K562 (cell line): ENCODE measurements around the gene POLL. TPM values are rescaled to one million over a fixed set of nuclear protein-coding genes. Genes with fewer than 3 reads are reported as not detected.

ENCODE experiments used
- COPS2 ChIP-seq: fragments of 450-650 bp; conservative IDR thresholded peaks from 2 replicates; pipeline ENCODE4 v1.6.1; 2016; ENCODE audit warnings: mild to moderate bottlenecking, moderate library complexity
- MCM2 ChIP-seq: fragments of 450-650 bp; IDR thresholded peaks from 2 replicates; pipeline ENCODE4 v1.6.1; 2017; ENCODE audit warnings: low read depth, mild to moderate bottlenecking
- PURB ChIP-seq: sonication (generic); formaldehyde crosslinking; IDR thresholded peaks from 2 replicates; pipeline ENCODE4 v1.9.0; 2021; ENCODE audit warnings: low read depth, mild to moderate bottlenecking, missing genetic modification reagents
- SIN3B ChIP-seq: fragments of 450-650 bp; IDR thresholded peaks from 2 replicates; pipeline ENCODE4 v1.6.1; 2017; ENCODE audit warnings: low read depth, mild to moderate bottlenecking, moderate library complexity
- SMAD3 ChIP-seq: fragments of 450-650 bp; formaldehyde crosslinking; conservative IDR thresholded peaks from 2 replicates; pipeline ENCODE4 v1.4.0; 2020; ENCODE audit warnings: mild to moderate bottlenecking
- TBP ChIP-seq: optimal IDR thresholded peaks from 2 replicates; pipeline ENCODE3; 2011; ENCODE audit warnings: low read depth, low read length, improper control_type of control experiment
- TEAD4 ChIP-seq, 2 experiments: sonication (generic) in 1 of 2; formaldehyde crosslinking in 1 of 2; IDR thresholded peaks; 2 replicates each; pipeline versions ENCODE4 v1.6.1 to v1.8.0; 2012 to 2022; ENCODE audit warnings: borderline replicate concordance in 1 of 2, inconsistent platforms in 1 of 2, low read length in 1 of 2, mild to moderate bottlenecking in 1 of 2, missing genetic modification reagents in 1 of 2
- ZNF408 ChIP-seq: fragments of 250-450 bp; sonication (Bioruptor Pico); IDR thresholded peaks from 2 replicates; pipeline ENCODE4 v1.4.0; 2020; ENCODE audit warnings: low read depth, mild to moderate bottlenecking, moderate library complexity
- polyA plus RNA-seq, 8 experiments: library from polyadenylated mRNA; depleted of rRNA in 4 of 8; stranded (reverse) in 5 of 8; unstranded in 3 of 8; fragments of >200 nt; fragmentation: Nextera tagmentation in 2 of 8; fragmentation: Illumina TruSeq in 1 of 8; extraction: Ambion mirVana in 2 of 8; extraction: Trizol in 1 of 8; gene quantifications; 2 replicates each; pipeline versions ENCODE4 v1.2.1 to v1.2.3, GENCODE V29; 2011 to 2014; ENCODE audit warnings: inconsistent platforms in 1 of 8, missing spikeins in 1 of 8
- total RNA-seq, 7 experiments: library from RNA; depleted of rRNA in 6 of 7; stranded (reverse); fragments of >200 nt in 6 of 7; fragmentation: Illumina TruSeq in 2 of 7; extraction: Trizol in 2 of 7; gene quantifications; 2 replicates each; pipeline versions ENCODE4 v1.2.1 to v1.2.3, GENCODE V29; 2011 to 2021; ENCODE audit warnings: low replicate concordance in 1 of 7
- TF ChIP-seq, protein P1 (sequence below): fragments of 450-650 bp; IDR thresholded peaks from 2 replicates; pipeline ENCODE4 v1.6.1; 2016; ENCODE audit warnings: borderline replicate concordance
- TF ChIP-seq, protein P2 (sequence below): sonication (generic); formaldehyde crosslinking; IDR thresholded peaks from 2 replicates; pipeline ENCODE4 v1.8.0; 2023; ENCODE audit warnings: missing genetic modification reagents, mild to moderate bottlenecking, borderline replicate concordance

POLL gene
- total and polyA plus RNA-seq, 9 of the 15 experiments (the other 6 are each of a cell fraction or from before 2014, with no cell fraction given) = 1.2 to 18.7 (median 10.9) TPM

DNA sequence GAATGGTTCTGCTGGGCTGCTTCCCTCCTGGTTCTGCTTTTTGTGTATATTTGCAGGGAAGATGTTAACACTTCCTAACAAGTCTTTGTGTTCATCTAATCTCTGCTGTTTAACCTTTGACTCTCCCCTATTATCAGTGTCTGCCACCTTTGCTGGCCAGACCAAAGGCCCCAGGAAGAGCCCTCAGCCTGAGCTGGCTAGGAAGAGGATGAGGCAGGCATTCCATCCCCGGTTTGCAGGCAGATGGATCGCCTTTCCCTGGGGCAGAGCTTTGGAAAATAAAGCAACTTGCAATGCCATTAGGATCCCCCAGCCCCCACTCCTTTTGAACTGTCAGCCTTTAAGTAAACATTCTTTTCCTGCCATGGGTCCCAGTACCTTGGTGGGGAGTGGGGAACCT is 19.1 kb upstream of the POLL start (continued):
- TF ChIP-seq TEAD4 (IDR thresholded peaks at IDR 0.05; ENCODE audit: low read length) (peak; percentile 56; the same call in 1 of the 2 replicates), TEAD4 (CRISPR knock-in tag; IDR thresholded peaks at IDR 0.05; ENCODE audit: borderline replicate concordance) (no peak), COPS2 (no peak), TBP (no peak), SMAD3 (CRISPR knock-in tag) (no peak), ZNF408 (CRISPR knock-in tag) (no peak), SIN3B (no peak), MCM2 (no peak), PURB (no peak)
- TF ChIP-seq, protein P1, sequence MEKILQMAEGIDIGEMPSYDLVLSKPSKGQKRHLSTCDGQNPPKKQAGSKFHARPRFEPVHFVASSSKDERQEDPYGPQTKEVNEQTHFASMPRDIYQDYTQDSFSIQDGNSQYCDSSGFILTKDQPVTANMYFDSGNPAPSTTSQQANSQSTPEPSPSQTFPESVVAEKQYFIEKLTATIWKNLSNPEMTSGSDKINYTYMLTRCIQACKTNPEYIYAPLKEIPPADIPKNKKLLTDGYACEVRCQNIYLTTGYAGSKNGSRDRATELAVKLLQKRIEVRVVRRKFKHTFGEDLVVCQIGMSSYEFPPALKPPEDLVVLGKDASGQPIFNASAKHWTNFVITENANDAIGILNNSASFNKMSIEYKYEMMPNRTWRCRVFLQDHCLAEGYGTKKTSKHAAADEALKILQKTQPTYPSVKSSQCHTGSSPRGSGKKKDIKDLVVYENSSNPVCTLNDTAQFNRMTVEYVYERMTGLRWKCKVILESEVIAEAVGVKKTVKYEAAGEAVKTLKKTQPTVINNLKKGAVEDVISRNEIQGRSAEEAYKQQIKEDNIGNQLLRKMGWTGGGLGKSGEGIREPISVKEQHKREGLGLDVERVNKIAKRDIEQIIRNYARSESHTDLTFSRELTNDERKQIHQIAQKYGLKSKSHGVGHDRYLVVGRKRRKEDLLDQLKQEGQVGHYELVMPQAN = no peak
- TF ChIP-seq, protein P2, sequence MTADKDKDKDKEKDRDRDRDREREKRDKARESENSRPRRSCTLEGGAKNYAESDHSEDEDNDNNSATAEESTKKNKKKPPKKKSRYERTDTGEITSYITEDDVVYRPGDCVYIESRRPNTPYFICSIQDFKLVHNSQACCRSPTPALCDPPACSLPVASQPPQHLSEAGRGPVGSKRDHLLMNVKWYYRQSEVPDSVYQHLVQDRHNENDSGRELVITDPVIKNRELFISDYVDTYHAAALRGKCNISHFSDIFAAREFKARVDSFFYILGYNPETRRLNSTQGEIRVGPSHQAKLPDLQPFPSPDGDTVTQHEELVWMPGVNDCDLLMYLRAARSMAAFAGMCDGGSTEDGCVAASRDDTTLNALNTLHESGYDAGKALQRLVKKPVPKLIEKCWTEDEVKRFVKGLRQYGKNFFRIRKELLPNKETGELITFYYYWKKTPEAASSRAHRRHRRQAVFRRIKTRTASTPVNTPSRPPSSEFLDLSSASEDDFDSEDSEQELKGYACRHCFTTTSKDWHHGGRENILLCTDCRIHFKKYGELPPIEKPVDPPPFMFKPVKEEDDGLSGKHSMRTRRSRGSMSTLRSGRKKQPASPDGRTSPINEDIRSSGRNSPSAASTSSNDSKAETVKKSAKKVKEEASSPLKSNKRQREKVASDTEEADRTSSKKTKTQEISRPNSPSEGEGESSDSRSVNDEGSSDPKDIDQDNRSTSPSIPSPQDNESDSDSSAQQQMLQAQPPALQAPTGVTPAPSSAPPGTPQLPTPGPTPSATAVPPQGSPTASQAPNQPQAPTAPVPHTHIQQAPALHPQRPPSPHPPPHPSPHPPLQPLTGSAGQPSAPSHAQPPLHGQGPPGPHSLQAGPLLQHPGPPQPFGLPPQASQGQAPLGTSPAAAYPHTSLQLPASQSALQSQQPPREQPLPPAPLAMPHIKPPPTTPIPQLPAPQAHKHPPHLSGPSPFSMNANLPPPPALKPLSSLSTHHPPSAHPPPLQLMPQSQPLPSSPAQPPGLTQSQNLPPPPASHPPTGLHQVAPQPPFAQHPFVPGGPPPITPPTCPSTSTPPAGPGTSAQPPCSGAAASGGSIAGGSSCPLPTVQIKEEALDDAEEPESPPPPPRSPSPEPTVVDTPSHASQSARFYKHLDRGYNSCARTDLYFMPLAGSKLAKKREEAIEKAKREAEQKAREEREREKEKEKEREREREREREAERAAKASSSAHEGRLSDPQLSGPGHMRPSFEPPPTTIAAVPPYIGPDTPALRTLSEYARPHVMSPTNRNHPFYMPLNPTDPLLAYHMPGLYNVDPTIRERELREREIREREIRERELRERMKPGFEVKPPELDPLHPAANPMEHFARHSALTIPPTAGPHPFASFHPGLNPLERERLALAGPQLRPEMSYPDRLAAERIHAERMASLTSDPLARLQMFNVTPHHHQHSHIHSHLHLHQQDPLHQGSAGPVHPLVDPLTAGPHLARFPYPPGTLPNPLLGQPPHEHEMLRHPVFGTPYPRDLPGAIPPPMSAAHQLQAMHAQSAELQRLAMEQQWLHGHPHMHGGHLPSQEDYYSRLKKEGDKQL (CRISPR knock-in tag) = no peak
